Natural killer cell treated with Interleukin-12 subunit alpha and Interleukin-12 subunit beta and Interleukin-15 and Interleukin-18, amount 100 ng/mL, for 72 hours (primary cell): ENCODE measurements around the gene DLG2. TPM values are rescaled to one million over a fixed set of nuclear protein-coding genes. Genes with fewer than 3 reads are reported as not detected.
"Not testable (repeated sequence)": the region's sequence is repeated elsewhere in the genome, so short reads cannot be mapped to it uniquely, and the experiment has no call there.

Source experiments
- ATAC-seq, 2 donors: fragments of 150-1000 bp; cut with Tn5 transposase in 1 of 2; sonication (Bioruptor Pico), chemical (Tn5 transposase) in 1 of 2; 2 replicates each; pipeline ENCODE4 v1.10.0; 2021
- DNase-seq: peaks from one replicate; pipeline ENCODE4 v3.0.0; 2022; ENCODE audit warnings: low spot score
- H3K27ac Mint-ChIP-seq, 2 donors: 1 replicate in 1 of 2; 2 replicates in 1 of 2; pipeline ENCODE4 v1.8.0; 2022; ENCODE audit warnings: mixed read lengths in 2 of 2, mild to moderate bottlenecking in 1 of 2, moderate library complexity in 1 of 2
- H3K27me3 Mint-ChIP-seq, 2 donors: 1 replicate in 1 of 2; 2 replicates in 1 of 2; pipeline ENCODE4 v1.8.0; 2022; ENCODE audit warnings: mixed read lengths in 2 of 2
- H3K36me3 Mint-ChIP-seq: one replicate; pipeline ENCODE4 v1.8.0; 2022; ENCODE audit warnings: mixed read lengths
- H3K4me1 Mint-ChIP-seq, 2 donors: 1 replicate in 1 of 2; 2 replicates in 1 of 2; pipeline ENCODE4 v1.8.0; 2022; ENCODE audit warnings: low read depth in 2 of 2, mixed read lengths in 2 of 2, mild to moderate bottlenecking in 1 of 2
- H3K4me3 Mint-ChIP-seq: one replicate; pipeline ENCODE4 v1.8.0; 2022; ENCODE audit warnings: mixed read lengths
- H3K9me3 Mint-ChIP-seq: 2 replicates; pipeline ENCODE4 v1.8.0; 2022; ENCODE audit warnings: mixed read lengths
- total RNA-seq, 2 donors: library from RNA; stranded (reverse); gene quantifications; one replicate each; pipeline ENCODE4 v1.2.3, GENCODE V29; 2022

Gene DLG2
- total RNA-seq, 2 donors from 2014 or later = 1.1 to 1.7 TPM

DNA sequence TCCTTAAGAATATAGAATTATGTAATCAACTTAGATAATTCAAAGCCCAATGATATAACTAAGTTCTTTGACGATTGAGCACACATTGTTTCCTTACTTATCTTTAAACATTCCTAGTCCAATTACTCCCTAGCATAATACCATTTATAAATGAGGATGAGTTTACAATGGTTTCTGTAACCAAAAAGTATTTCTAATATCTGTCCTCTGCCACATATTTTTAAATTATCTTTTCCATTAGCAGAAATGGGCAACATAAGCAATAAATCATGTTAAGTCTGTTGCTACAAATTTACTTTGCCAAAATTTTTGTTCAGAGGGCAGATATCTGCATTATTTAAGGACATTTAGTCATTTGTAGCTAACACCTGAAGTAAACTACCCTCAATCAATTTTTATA is 31.0 kb upstream of the DLG2 start:
- peaks cover 37% of the 10 kb centered on the region for H3K36me3 Mint-ChIP-seq
- H3K27me3 Mint-ChIP-seq = no peaks in the 10 kb centered on the region
- no peak overlapping the region for H3K27ac Mint-ChIP-seq

DNA sequence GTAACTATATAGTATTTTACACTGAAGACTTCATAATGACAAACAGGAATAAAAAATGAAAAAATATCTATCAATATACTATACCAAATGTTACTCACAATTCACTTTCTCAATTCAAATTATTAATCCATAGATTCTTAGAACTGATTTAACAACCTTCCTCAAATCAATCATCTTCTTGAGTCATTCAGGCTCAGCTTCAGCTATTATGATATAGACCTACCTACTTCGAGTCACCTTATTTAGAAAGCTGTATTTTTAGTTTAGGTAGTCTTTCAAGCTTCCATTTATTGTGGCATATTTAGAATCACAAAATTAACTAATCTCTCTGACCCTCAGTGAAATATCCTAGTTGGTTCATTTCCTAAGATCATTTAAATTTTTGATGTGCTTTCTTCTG is 29.6 kb upstream of the DLG2 start:
- Mint-ChIP-seq H3K27me3 (no peaks in the 10 kb centered on the region), H3K27ac (peak overlapping the region in 1 of 2 donors; percentile 2), H3K4me1 (peaks cover 33 to 48% of the 10 kb centered on the region in 2 donors), H3K9me3 (no peaks in the 10 kb centered on the region), H3K36me3 (peaks cover 32% of the 10 kb centered on the region), H3K4me3 (no peak overlapping the region)
- no peak for ATAC-seq
- no peak for DNase-seq

More for the DNA sequence above, 31.0 kb upstream of the DLG2 start:
- no peak for ATAC-seq
- peaks cover 33 to 44% of the 10 kb centered on the region in 2 donors for H3K4me1 Mint-ChIP-seq
- no peaks in the 10 kb centered on the region for H3K9me3 Mint-ChIP-seq
- DNase-seq = no peak
- no peak overlapping the region for H3K4me3 Mint-ChIP-seq

DNA sequence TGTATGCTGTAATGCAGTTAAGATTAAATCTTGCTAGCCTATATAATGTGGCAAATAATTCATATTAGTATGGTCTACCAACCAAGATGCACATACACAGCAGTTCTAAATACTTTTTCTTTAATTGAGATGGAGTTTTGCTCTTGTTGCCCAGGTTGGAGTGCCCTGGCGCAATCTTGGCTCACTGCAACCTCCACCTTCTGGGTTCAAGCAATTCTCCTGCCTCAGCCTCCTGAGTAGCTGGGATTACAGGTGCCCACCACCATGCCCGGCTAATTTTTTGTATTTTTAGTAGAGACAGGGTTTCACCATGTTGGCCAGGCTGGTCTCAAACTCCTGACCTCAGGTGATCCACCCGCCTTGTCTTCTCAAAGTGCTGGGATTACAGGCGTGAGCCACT is 27.2 kb upstream of the DLG2 start:
- not testable (repeated sequence) for H3K9me3 Mint-ChIP-seq, DNase-seq
- peaks cover 12% of the 10 kb centered on the region for H3K36me3 Mint-ChIP-seq

DNA sequence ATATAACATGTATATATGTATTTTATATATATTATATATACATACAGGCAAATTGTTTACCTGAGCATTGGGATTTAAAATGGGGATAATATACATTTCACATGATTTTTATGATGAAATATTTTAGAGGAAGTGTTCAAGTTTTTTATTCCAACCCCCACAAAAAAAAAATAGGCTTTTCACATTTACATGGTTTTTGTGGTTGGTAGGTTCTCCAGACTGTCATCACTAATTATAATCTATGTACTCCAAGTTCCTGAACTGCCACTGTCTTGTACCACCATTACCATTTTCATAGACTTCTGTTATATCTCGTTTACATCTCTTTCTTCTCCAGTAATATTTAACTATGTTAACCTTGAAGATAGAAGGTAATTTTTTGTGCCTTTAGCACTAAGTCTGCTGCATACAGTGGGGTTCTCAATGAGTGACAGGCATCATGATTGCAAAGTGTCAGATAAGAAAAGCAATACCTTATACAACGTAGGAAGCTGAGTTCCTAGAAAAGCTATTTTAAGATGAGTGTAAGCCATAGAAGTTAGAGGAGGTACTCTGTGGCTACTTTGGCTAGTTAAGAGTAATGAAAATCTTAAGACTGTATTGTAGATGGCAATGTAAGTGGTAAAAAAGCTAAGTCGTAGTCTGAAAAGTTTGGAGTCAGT is 25.8 kb upstream of the DLG2 start:
- DNase-seq = no peak
- peaks cover 12% of the 10 kb centered on the region for H3K36me3 Mint-ChIP-seq
- H3K9me3 Mint-ChIP-seq = no peaks in the 10 kb centered on the region
- H3K27me3 Mint-ChIP-seq = no peaks in the 10 kb centered on the region
- no peak overlapping the region for H3K4me3 Mint-ChIP-seq
- H3K27ac Mint-ChIP-seq = peak overlapping the region; percentile 39 to 81
- ATAC-seq = no peak
- peaks cover 26 to 36% of the 10 kb centered on the region in 2 donors for H3K4me1 Mint-ChIP-seq

More for the DNA sequence above, 27.2 kb upstream of the DLG2 start:
- peaks cover 21 to 32% of the 10 kb centered on the region in 2 donors for H3K4me1 Mint-ChIP-seq
- H3K27ac Mint-ChIP-seq, H3K27me3 Mint-ChIP-seq, H3K4me3 Mint-ChIP-seq, ATAC-seq: not testable (repeated sequence)

DNA sequence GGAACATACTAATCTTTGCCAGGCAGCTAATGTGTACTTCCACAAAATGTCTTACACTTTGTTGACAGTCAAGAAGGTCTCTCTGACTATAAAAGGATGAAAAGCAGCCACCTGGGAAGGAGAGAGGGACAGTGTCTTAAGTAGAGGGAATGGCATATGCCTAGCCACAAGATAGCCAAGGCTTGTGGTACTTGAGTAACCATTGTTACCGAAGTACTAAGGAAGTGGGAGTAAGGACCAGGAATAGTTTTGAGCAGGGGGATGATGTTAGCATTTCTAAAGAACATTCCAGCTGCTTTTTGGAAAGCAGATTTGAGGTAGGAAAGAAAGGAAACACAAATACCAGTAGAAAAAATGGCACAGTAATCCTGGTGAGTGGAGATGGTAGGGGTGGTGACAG is 24.0 kb upstream of the DLG2 start:
- Mint-ChIP-seq H3K4me1 (peaks cover 28 to 31% of the 10 kb centered on the region in 2 donors), H3K27ac (no peak overlapping the region), H3K4me3 (no peak overlapping the region), H3K36me3 (peaks cover 6% of the 10 kb centered on the region), H3K27me3 (no peaks in the 10 kb centered on the region), H3K9me3 (no peaks in the 10 kb centered on the region)
- no peak for ATAC-seq
- DNase-seq = no peak

DNA sequence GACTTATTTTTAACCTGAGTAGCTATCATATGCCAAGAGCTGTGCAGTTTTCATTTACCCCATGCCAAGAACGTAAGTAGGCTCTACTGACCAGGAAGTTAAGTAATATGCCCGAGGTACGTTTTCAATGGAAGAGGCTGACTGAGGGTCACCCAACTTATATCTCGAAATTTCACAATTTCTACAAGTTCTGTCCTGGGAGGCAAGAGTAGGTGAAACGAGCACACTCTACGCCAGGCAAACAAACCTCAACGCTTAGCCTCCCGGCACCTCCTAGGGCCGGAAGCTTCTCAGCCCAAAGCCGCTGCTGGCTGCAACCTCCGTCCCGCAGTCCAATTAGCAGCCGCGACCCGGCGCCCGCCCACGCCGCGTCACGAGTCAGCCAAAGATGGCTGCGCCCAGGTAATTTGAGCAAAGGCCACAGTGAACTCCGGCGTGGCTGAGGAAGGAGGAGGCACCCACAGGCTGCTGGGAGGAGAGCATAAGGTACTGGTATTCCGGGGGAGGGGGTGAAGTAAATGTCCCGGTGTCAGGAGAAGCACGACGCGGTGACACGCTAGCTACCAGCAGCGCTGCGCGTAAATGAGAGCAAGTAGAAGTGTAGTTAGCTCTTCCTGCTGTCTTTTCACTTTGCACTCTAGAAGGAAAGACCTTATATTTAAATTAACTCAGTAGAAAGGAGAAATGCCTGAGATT is 20.6 kb upstream of the DLG2 start, which contains the start of gene TMEM126A:
Gene TMEM126A, plus strand, starts transcription at position 364 of the 696 bp plus-strand sequence. CDS start 2,289 bp downstream, outside the sequence.
- Mint-ChIP-seq H3K27ac (peak within 1 kb of the TSS; percentile 79 to 98), H3K27me3 (peaks cover 8 to 33% of the 10 kb centered on the region in 2 donors), H3K4me3 (peak within 1 kb of the TSS; percentile 92), H3K36me3 (no peaks in the 10 kb centered on the region), H3K9me3 (no peaks in the 10 kb centered on the region), H3K4me1 (peaks cover 16 to 18% of the 10 kb centered on the region in 2 donors)
- DNase-seq (peak; percentile 93), ATAC-seq (peak; percentile 99)

DNA sequence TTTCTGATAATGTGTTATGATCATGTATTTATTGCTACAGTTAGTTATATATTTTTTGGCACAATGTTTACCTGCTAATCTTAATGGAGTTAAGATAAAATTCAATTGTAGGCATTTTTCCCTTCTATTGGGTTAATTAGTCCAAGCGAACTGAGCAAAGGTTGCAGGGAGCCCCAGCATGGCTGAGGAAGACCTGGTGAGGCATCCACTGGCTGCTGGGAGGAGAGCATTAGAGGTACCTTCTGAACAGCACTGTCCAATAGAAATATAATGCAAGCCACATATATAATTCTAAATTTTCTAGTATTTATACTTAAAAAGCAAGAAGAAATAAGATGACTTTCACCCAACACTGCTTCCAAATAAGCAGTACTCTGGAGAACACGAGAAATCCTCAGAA is 19.9 kb upstream of the DLG2 start:
- Mint-ChIP-seq H3K36me3 (no peaks in the 10 kb centered on the region), H3K27ac (peak overlapping the region; percentile 79 to 98), H3K9me3 (no peaks in the 10 kb centered on the region), H3K4me3 (peak overlapping the region; percentile 92), H3K27me3 (peaks cover 11 to 40% of the 10 kb centered on the region in 2 donors), H3K4me1 (peaks cover 12 to 15% of the 10 kb centered on the region in 2 donors)
- ATAC-seq (no peak), DNase-seq (no peak)

DNA sequence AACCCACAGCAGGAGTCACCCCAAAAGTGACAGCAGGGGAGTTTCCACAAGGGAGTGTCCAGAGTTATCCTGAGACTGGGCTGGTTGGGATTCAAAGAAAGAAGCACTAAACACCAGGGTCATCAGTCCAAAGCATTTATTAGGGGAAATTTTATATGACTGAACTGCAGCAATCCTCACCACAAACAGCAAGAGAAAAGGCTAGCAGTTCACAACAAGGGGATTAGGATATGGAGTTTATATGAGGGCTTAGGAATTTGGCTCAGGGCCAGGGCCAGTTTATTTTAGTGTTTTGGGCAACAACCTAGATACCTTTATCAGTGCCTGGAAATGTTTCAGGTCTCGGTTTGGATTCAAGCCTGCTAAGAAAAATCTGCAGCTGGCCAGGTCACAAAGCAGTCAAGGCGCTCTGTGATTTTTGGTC is 16.1 kb upstream of the DLG2 start:
- ATAC-seq (no peak), DNase-seq (no peak)
- Mint-ChIP-seq H3K27me3 (peaks cover 13 to 44% of the 10 kb centered on the region in 2 donors), H3K4me1 (peaks cover 0 to 7% of the 10 kb centered on the region in 2 donors), H3K4me3 (no peak overlapping the region), H3K9me3 (no peaks in the 10 kb centered on the region), H3K27ac (no peak overlapping the region), H3K36me3 (peaks cover 17% of the 10 kb centered on the region)

DNA sequence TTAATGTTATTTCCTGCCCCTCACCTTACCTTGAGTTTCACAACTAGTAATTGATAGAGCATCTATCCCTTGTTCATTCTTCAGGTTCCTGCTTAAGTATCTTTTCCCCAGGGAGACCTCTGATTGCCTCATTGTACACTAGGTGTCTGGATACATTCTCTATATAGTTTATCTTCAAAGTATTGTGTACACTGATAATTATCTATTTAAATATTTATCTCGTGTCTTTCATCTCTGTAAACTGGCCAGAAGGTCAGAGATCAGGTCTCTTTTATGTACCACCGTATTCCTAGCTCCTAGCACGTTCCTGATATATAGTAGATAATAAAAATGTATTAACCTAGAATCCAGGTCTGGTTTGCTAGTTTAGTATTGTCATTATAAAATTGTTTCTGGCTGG is 7.6 kb upstream of the DLG2 start:
- Mint-ChIP-seq H3K27me3 (no peaks in the 10 kb centered on the region), H3K4me1 (peaks cover 0 to 3% of the 10 kb centered on the region in 2 donors), H3K9me3 (no peaks in the 10 kb centered on the region), H3K27ac (no peak overlapping the region), H3K4me3 (no peak overlapping the region), H3K36me3 (peaks cover 19% of the 10 kb centered on the region)
- DNase-seq = no peak
- no peak for ATAC-seq

DNA sequence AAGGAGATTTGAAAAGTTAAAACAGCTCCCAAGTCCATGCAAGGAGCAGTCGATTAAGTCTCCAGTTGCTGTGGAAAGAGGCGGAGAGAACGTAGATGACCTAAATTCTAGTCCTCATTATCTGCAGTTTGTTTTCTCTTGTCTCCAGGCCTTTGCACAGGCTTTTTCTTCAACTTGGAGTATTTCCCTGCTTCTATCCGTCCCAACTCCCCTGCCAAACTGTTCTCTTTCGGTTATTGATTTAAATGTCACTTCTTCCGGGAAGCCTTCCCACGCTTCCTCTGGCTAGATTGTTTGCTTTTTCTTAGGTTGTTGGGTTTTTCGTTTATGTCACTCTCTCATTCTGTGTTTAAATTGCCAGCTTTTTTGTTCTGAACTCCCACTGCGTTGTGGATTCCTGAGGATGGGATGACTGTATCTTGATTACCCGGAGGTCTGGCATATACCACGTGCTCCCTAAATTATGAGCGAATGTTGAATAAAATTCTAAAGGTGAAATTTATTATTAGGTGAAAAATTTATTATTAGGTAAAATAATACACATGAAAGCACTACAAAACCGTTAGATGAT is 1.7 kb upstream of the DLG2 start:
- Mint-ChIP-seq H3K36me3 (no peaks in the 10 kb centered on the region), H3K27ac (peak overlapping the region; percentile 82 to 91), H3K4me3 (peak overlapping the region; percentile 97), H3K9me3 (no peaks in the 10 kb centered on the region), H3K27me3 (peaks cover 2 to 12% of the 10 kb centered on the region in 2 donors), H3K4me1 (peaks cover 17 to 18% of the 10 kb centered on the region in 2 donors)
- peak; percentile 65 for DNase-seq
- no peak for ATAC-seq

DNA sequence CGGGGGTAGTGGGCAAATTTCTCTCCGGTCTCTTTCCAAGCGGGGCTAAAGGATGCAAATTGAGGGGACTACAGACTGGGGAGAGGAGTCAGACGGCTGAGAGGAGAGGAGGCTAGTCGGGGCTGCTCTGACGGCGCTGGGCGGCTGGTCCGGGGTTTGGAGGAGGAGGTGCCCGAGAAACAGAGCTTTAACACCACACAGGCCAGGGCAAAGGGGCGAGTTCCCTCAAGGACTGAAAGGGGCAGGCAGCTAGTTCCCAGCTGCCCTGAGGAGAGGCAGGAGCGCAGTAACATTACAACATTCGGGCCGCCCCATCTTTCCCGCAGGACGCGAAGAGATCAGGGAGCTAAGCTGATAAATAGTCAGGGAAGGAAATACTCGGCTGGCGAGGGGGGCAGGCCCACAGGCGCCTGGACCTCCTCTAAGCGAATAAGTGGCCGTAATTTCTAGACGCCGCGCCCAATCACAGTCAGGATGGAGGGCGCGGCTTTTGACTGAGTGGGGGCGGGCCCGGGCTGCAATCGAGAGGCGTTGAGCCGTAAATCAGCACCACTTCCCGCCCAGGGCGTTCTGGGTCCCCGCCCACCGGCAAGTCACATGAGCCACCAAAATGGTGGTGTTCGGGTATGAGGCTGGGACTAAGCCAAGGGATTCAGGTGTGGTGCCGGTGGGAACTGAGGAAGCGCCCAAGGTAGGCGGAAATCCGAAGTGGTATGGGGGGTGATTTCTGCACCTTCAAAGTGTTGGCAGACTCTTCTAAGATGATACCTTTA is 1.0 kb upstream of the DLG2 start, which contains the start of gene TMEM126B:
Gene TMEM126B, plus strand, starts transcription at position 596 of the 773 bp plus-strand sequence. Its CDS starts 15 bp downstream, at position 611.
- Mint-ChIP-seq H3K9me3 (no peaks in the 10 kb centered on the region), H3K27ac (peak within 1 kb of the TSS; percentile 82 to 91), H3K36me3 (no peaks in the 10 kb centered on the region), H3K4me3 (peak within 1 kb of the TSS; percentile 97), H3K27me3 (peaks cover 2 to 15% of the 10 kb centered on the region in 2 donors), H3K4me1 (peaks cover 17 to 18% of the 10 kb centered on the region in 2 donors)
- ATAC-seq (peak; percentile 99 to 100), DNase-seq (peak; percentile 98)

DNA sequence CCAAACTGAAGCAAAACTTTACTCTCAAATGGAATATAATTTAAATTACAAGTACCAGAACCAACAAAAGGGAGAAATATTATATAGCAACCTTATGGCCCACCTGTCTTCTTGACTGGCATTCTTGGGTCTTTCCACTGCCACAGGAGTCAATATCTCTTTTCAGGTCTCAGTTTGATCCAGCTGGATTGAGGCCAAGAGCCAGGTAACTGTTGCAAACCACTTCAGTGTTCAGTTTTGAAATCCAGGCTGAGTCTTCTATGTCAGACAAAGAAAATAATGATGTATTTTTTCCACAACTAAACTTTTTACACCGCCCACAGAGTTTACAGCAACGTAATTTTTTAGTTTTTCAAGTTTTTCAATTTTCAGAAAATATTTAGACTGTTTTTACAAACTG is 648 bp downstream of the DLG2 start:
- ATAC-seq (no peak), DNase-seq (no peak)
- H3K4me3 Mint-ChIP-seq = peak overlapping the region; percentile 97
- peak overlapping the region in 1 of 2 donors; percentile 91 for H3K27ac Mint-ChIP-seq
- H3K9me3 Mint-ChIP-seq = no peaks in the 10 kb centered on the region
- H3K4me1 Mint-ChIP-seq = peaks cover 17 to 18% of the 10 kb centered on the region in 2 donors
- H3K36me3 Mint-ChIP-seq = no peaks in the 10 kb centered on the region
- peaks cover 2 to 15% of the 10 kb centered on the region in 2 donors for H3K27me3 Mint-ChIP-seq

DNA sequence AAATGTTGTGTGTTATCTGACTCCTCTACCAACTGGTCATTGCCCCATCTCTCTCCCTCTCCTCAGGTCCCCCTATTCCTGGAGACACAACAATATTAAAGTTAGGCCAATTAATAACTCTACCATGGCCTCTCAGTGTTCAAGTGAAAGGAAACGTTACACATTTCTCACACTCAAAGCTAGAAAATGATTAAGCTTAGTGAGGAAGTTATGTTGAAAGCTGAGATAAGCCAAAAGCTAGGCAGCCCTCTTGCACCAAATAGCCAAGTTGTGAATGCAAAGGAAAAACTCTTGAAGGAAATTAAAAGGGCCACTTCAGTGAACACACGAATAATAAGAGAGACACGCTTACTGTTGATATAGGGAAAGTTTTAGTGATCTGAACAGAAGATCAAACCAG is 6.9 kb downstream of the DLG2 start:
- Mint-ChIP-seq H3K4me1 (peaks cover 4 to 5% of the 10 kb centered on the region in 2 donors), H3K4me3 (no peak overlapping the region), H3K9me3 (no peaks in the 10 kb centered on the region), H3K27ac (no peak overlapping the region), H3K27me3 (peaks cover 7 to 14% of the 10 kb centered on the region in 2 donors), H3K36me3 (no peaks in the 10 kb centered on the region)
- ATAC-seq (no peak), DNase-seq (no peak)
